CD14-positive monocyte (primary cell): ENCODE data around the gene SRGAP2C. TPM values are rescaled to one million over a fixed set of nuclear protein-coding genes. Genes with fewer than 3 reads are reported as not detected.
"Not testable (repeated sequence)": the region's sequence is repeated elsewhere in the genome, so short reads cannot be mapped to it uniquely, and the experiment has no call there.

Experiments used
- DNase-seq, 3 donors: peaks; one replicate each; pipeline ENCODE4 v3.0.0-alpha.2; 2011 to 2022
- H2AFZ ChIP-seq: 2 replicates; pipeline ENCODE4 v1.6.0; 2012; ENCODE audit warnings: mild to moderate bottlenecking, low read depth, low read length, inconsistent platforms; ENCODE audit not compliant: insufficient read depth, poor library complexity, severe bottlenecking
- H3K27ac ChIP-seq, 2 donors: 1 replicate in 1 of 2; 2 replicates in 1 of 2; pipeline ENCODE4 v1.5.1; 2012 to 2013; ENCODE audit warnings: low read length in 2 of 2, control low read depth in 1 of 2, inconsistent platforms in 1 of 2, low read depth in 1 of 2, mild to moderate bottlenecking in 1 of 2
- H3K27me3 ChIP-seq, 2 donors: one replicate each; pipeline versions ENCODE4 v1.6.0 to v1.6.1; 2011 to 2013; ENCODE audit warnings: low read length in 2 of 2; ENCODE audit not compliant: control insufficient read depth in 2 of 2, insufficient read depth in 2 of 2
- H3K36me3 ChIP-seq, 2 donors: replicated peaks in 1 of 2; 1 replicate in 1 of 2; 2 replicates in 1 of 2; pipeline versions ENCODE4 v1.5.1 to v1.6.1; 2012 to 2013; ENCODE audit warnings: low read length in 2 of 2, control low read depth in 1 of 2, inconsistent platforms in 1 of 2, mild to moderate bottlenecking in 1 of 2; ENCODE audit not compliant: insufficient read depth in 2 of 2, control insufficient read depth in 1 of 2
- H3K4me1 ChIP-seq, 2 donors: 1 replicate in 1 of 2; 2 replicates in 1 of 2; pipeline versions ENCODE4 v1.5.1 to v1.6.1; 2012 to 2013; ENCODE audit warnings: low read length in 2 of 2, control low read depth in 1 of 2, inconsistent platforms in 1 of 2, mild to moderate bottlenecking in 1 of 2, moderate library complexity in 1 of 2; ENCODE audit not compliant: insufficient read depth in 2 of 2, control insufficient read depth in 1 of 2
- H3K4me2 ChIP-seq: replicated peaks from 2 replicates; pipeline ENCODE3; 2012; ENCODE audit warnings: low read length, moderate library complexity, mild to moderate bottlenecking; ENCODE audit not compliant: poor library complexity, severe bottlenecking; ENCODE audit errors: extremely low read depth
- H3K4me3 ChIP-seq, 3 experiments: fragments of 200-600 bp in 1 of 3; sonication (generic) in 1 of 3; replicated peaks in 1 of 3; 1 replicate in 2 of 3; 2 replicates in 1 of 3; pipeline ENCODE4 v1.5.1; 2011 to 2013; ENCODE audit warnings: low read length in 3 of 3, mild to moderate bottlenecking in 3 of 3, control low read depth in 2 of 3, low read depth in 2 of 3, inconsistent platforms in 1 of 3, moderate library complexity in 1 of 3
- H3K79me2 ChIP-seq: 2 replicates; pipeline ENCODE4 v1.6.0; 2012; ENCODE audit warnings: mild to moderate bottlenecking, control low read depth, inconsistent platforms, low read length, moderate library complexity; ENCODE audit not compliant: insufficient read depth
- H3K9ac ChIP-seq: 2 replicates; pipeline ENCODE4 v1.6.0; 2017; ENCODE audit warnings: low read length, mild to moderate bottlenecking; ENCODE audit not compliant: insufficient read depth, poor library complexity, severe bottlenecking
- H3K9me3 ChIP-seq, 2 donors: replicated peaks in 1 of 2; 1 replicate in 1 of 2; 2 replicates in 1 of 2; pipeline versions ENCODE4 v1.5.1 to v1.6.1; 2012 to 2013; ENCODE audit warnings: low read length in 2 of 2, control low read depth in 1 of 2; ENCODE audit not compliant: control insufficient read depth in 1 of 2, insufficient read depth in 1 of 2
- H4K20me1 ChIP-seq: 2 replicates; pipeline ENCODE4 v1.6.0; 2012; ENCODE audit warnings: mild to moderate bottlenecking, low read length, control low read depth, moderate library complexity; ENCODE audit not compliant: insufficient read depth
- H3K27ac Mint-ChIP-seq, 7 donors: one replicate each; pipeline ENCODE4 v1.8.0; 2020; ENCODE audit warnings: mild to moderate bottlenecking in 7 of 7, mixed read lengths in 7 of 7, moderate library complexity in 6 of 7, inconsistent platforms in 2 of 7
- H3K27me3 Mint-ChIP-seq, 3 donors: one replicate each; pipeline ENCODE4 v1.8.0; 2021 to 2022; ENCODE audit warnings: low read depth in 3 of 3, mild to moderate bottlenecking in 3 of 3, mixed read lengths in 3 of 3, moderate library complexity in 3 of 3, inconsistent platforms in 1 of 3
- H3K36me3 Mint-ChIP-seq, 2 donors: one replicate each; pipeline ENCODE4 v1.8.0; 2020; ENCODE audit warnings: mixed read lengths in 2 of 2, inconsistent platforms in 1 of 2, mild to moderate bottlenecking in 1 of 2
- H3K4me1 Mint-ChIP-seq: one replicate; pipeline ENCODE4 v1.8.0; 2020; ENCODE audit warnings: mild to moderate bottlenecking, mixed read lengths
- H3K4me3 Mint-ChIP-seq, 2 donors: one replicate each; pipeline ENCODE4 v1.8.0; 2020; ENCODE audit warnings: mild to moderate bottlenecking in 2 of 2, mixed read lengths in 2 of 2, moderate library complexity in 1 of 2
- H3K9me3 Mint-ChIP-seq, 7 donors: one replicate each; pipeline ENCODE4 v1.8.0; 2020 to 2022; ENCODE audit warnings: mixed read lengths in 7 of 7, mild to moderate bottlenecking in 6 of 7, moderate library complexity in 6 of 7, inconsistent platforms in 2 of 7
- WGBS: methylation state at CpG from one replicate; pipeline ENCODE4 v1.1.5; 2013; ENCODE audit warnings: missing lambda C conversion rate; ENCODE audit not compliant: insufficient coverage; 5-methylcytosine and 5-hydroxymethylcytosine counted together
- intact Hi-C, 2 donors: fragments of 100-400 bp; cut with micrococcal nuclease; formaldehyde crosslinking; loops; one replicate each; pipeline versions ENCODE4 v1.15.0 to v1.15.1; 2023
- polyA plus RNA-seq, 3 donors: library from polyadenylated mRNA; depleted of rRNA in 1 of 3; unstranded in 2 of 3; stranded (reverse) in 1 of 3; fragments of 300-500 nt in 2 of 3; fragments of >200 nt in 1 of 3; fragmentation: Illumina TruSeq in 2 of 3; gene quantifications; 1 replicate in 2 of 3; 2 replicates in 1 of 3; pipeline ENCODE4 v1.2.3, GENCODE V29; 2012 to 2021

The SRGAP2C gene
- polyA plus RNA-seq, 3 donors = 3.7 to 13.5 (median 5.4) TPM

DNA sequence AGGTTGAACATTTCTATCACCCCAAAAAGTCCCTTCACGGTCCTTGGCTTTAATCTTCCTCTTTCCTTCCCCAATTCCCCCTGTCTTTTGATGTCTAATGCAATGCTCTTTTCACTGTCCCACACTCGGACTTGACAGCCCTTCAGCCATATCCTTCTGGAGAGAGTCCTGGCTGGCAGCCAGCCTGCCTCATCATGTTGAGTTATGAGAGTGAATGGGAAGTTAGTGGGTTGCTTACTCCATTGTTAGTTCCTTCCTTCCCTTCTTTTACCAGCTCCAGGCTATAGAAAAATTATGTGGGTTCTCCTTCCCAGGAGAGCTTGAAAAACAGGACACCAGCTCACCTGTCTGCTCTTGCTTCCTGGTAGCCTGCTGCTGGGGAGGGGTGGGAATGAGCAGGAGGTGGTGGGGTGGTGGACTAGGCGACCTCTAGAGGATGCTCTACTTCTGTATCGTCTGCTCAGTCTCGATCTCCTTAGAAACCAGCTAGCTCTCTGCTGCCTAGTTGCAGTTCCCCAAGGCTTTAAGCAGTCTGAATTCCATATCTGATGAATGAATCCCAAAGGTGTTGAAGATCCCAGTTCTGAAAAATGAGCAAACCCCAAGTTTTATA is 29.9 kb downstream of the SRGAP2C start:
- H3K4me1 ChIP-seq, H4K20me1 ChIP-seq, H3K36me3 Mint-ChIP-seq, H3K4me1 Mint-ChIP-seq, H3K27ac ChIP-seq, H3K9ac ChIP-seq, H3K27ac Mint-ChIP-seq, H2AFZ ChIP-seq, H3K4me3 Mint-ChIP-seq, intact Hi-C loops, H3K4me3 ChIP-seq, H3K9me3 ChIP-seq, H3K9me3 Mint-ChIP-seq, H3K4me2 ChIP-seq, H3K27me3 Mint-ChIP-seq, H3K36me3 ChIP-seq, H3K27me3 ChIP-seq, DNase-seq: not testable (repeated sequence)
- no CpG with 5 or more reads among the region's 5 CpGs for WGBS
- peaks cover 12% of the 10 kb centered on the region for H3K79me2 ChIP-seq

DNA sequence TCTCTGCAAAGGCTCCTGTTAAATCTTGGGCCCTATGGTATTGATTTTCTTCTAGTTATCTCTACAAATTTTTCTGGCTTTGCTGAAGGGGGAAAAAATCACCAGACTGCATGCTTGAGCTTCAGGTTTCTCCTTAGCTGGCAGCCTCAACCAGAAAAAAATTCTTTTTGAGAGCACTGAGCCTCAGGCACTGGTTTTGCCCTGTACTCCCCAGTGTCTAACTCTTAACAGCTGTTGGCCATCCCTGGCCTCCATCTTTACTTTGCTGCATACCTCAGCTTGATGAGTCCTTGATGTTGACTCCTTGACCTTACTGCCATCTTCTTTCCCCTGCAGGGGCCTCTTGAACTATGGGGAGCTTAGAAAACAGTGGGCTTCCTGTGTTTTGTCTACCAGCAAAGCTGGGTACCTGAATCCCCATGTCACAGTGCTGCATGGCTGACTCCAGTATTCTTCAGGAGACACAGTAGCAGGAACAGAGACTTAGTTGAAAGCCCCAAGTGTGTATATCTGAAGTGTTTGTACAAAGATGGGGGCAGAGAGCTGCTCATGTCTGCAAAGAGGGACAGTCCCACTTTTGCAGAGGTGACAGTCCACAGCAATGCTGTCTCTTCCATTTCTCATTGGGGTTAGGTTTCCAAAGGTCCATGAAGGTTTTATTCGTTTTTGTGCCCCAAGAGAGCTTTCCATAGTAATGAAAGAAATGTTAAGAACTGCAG is 31.1 kb downstream of the SRGAP2C start:
- H3K4me2 ChIP-seq, H3K9me3 ChIP-seq, intact Hi-C loops, H3K4me1 ChIP-seq, H2AFZ ChIP-seq, H3K4me1 Mint-ChIP-seq, H4K20me1 ChIP-seq, H3K36me3 ChIP-seq, H3K4me3 Mint-ChIP-seq, H3K9me3 Mint-ChIP-seq, H3K27me3 Mint-ChIP-seq, H3K27ac Mint-ChIP-seq, H3K9ac ChIP-seq, H3K27me3 ChIP-seq, H3K4me3 ChIP-seq, H3K27ac ChIP-seq, DNase-seq, H3K36me3 Mint-ChIP-seq: not testable (repeated sequence)
- peaks cover 12% of the 10 kb centered on the region for H3K79me2 ChIP-seq
- no CpG with 5 or more reads among the region's 1 CpG for WGBS

- H3K36me3 ChIP-seq, H3K36me3 Mint-ChIP-seq, DNase-seq, H3K9me3 Mint-ChIP-seq, H3K9ac ChIP-seq, H3K27ac ChIP-seq, H4K20me1 ChIP-seq, H3K27me3 ChIP-seq, H3K4me2 ChIP-seq, H3K4me3 Mint-ChIP-seq, H3K9me3 ChIP-seq, H3K27me3 Mint-ChIP-seq, intact Hi-C loops, H2AFZ ChIP-seq, H3K4me1 Mint-ChIP-seq, H3K4me1 ChIP-seq, H3K4me3 ChIP-seq, H3K27ac Mint-ChIP-seq: not testable (repeated sequence)
- no CpG with 5 or more reads among the region's 1 CpG for WGBS
- peaks cover 14% of the 10 kb centered on the region for H3K79me2 ChIP-seq
These were observed 31.9 kb downstream of the SRGAP2C start for GRCh38 chr1:121216676-121217075.

- H2AFZ ChIP-seq, H3K36me3 ChIP-seq, H3K4me1 Mint-ChIP-seq, H4K20me1 ChIP-seq, H3K9me3 ChIP-seq, H3K27ac ChIP-seq, H3K36me3 Mint-ChIP-seq, H3K4me3 Mint-ChIP-seq, H3K9ac ChIP-seq, H3K9me3 Mint-ChIP-seq, H3K27ac Mint-ChIP-seq, H3K4me1 ChIP-seq, intact Hi-C loops, H3K4me2 ChIP-seq, H3K27me3 ChIP-seq, H3K27me3 Mint-ChIP-seq, H3K4me3 ChIP-seq: not testable (repeated sequence)
- peak in 1 of 3 donors; percentile 4 for DNase-seq
- H3K79me2 ChIP-seq = peaks cover 27% of the 10 kb centered on the region
- no CpG with 5 or more reads among the region's 1 CpG for WGBS
These were observed 37.0 kb downstream of the SRGAP2C start for GRCh38 chr1:121221770-121222169.
